Dedifferentiated amniotic fluid mesenchymal stem cell (primary cell): ENCODE measurements around the gene VCAN.

Experiments used
- DNase-seq: peaks from one replicate; pipeline ENCODE4 v3.0.0-alpha.2; 2016; ENCODE audit errors: extremely low spot score

The VCAN gene

GRCh38 chr5:83564069-83564749 lies 92.7 kb downstream of the VCAN start:
- DNase-seq: peak; percentile 38

DNA sequence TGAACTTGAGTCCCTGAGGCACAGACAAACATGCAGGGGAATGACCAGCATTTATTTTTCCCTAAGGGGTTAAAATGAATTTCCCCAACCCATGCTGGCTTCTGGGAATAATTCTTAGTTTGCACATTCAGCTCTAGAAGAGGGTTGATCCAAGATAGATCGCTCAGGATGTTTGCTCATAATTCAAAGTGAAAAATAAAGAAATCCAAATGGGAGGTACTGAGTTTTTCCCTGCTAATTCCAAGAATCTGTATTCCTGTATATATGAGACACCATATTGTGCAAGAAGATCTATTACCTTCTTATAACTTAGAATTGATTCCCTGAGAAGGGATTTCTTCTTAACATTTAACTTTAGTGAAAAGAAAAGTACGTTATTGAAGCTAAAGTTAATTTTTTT lies 96.2 kb downstream of the VCAN start:
- DNase-seq: peak; percentile 33

GRCh38 chr5:83568186-83568585 lies 96.6 kb downstream of the VCAN start:
- peak; percentile 95 for DNase-seq

DNA sequence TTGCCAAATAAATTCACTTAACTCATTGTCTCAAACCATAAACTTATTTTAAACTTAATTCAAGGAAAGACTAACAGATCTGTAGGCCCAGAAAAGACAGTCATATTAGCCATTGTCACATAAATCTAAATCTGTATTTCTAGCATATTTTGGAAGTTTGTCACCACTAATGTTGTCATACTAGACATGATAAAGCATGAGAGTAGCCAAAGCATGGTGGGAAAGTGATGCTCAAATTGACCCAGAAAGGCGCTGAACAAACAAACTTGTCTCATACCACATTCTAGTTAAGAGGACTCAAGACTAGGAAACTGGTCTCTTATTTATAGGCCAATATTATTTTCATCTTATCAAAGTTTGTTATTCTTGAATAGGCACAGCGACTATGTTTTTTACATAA lies 99.4 kb downstream of the VCAN start:
- DNase-seq: no peak

DNA sequence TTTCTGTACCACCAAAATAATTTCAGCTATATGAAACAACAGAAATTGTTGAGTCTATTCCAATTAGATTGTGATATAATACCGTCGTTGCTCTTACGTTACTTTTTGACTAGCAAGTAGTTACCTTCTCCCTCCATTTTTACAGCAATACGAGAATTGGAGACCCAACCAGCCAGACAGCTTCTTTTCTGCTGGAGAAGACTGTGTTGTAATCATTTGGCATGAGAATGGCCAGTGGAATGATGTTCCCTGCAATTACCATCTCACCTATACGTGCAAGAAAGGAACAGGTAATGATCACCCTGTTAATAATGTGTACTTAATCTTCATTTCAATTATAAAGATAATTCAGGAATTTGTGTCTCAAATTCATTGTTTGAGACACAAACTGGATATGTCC lies 100.7 kb downstream of the VCAN start:
- DNase-seq: no peak

- DNase-seq: no peak
Measured at GRCh38 chr5:83576341-83576740, 104.8 kb downstream of the VCAN start.

GRCh38 chr5:83577036-83577636 lies 105.6 kb downstream of the VCAN start:
- DNase-seq: no peak

DNA sequence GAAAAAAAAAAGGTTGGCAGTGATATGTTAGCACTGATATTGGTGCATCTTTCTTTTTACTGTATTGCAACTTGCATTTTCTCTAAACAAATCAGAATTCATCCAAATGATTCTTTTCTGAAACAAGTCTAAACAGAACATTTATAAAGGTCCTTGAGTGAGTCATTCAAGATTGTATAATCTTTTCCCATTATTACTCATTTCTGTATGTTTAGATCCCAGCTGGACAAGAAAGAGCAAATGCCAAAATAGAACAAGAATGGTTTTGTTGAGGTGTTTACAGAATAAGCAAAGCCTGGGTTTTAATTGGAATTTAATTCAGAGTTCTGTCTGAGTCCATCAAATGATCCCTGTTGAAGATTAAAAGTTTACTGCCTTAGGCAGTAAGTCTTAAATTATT lies 112.3 kb downstream of the VCAN start:
- peak; percentile 50 for DNase-seq

DNA sequence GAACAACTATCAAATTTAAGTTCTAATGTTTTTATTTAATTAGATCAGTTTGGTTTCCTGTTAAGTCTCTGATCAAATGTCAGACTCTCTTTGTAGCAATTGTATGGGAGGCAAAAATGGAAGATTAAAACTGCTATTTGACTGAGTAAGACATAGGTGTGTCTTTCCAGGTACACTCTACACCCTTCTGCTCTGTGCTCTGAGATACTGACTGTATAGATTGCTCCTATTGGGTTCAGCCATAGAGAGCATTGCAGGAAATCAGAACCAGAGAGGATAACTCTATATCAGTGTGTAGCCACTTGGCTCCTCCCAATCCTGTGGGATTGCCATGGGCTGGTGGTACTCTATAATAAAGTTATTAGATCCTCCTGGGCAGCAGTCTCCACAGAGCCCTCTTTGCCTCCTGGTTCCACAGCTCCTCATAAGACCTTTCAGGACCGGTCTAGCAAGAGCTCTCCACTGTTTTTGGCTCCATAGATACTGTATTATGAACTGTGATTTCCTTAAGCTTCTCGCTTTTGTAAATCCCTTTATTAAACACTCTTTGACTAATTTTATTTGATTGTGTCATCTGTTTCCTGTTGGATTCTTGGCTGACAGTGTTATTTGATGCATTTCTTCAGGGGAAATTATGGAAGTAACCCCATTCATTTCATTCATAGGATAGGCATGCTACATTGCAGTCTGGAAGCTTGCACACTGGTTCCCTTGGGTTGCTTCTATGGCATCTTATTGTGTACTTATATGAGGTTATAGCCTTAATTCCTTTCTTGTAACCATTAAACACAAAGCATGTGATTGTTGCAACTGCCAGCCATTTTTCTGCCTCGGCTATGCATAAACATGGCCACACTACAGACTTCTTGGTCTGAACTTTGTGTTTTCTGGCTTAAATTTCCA lies 115.6 kb downstream of the VCAN start:
- no peak for DNase-seq

GRCh38 chr5:83589786-83590185 lies 118.2 kb downstream of the VCAN start:
- no peak for DNase-seq

DNA sequence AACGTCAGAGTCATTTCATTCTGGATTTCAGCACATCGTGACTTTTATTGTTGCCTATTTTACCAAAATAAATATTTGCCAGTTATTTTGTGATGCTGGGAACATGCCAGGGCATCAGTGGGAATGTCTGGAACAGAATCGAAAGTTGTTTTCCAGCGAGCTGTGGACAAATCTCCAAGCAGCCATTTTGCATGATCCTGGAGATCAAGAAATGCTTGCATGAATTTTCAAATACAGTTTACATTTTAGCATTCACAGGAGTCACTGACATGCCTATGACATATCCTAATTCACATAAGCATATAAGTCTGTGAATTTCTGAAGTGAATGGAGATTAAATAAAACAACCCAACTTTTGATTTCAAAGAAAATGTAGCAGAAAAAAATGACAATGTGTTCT lies 119.4 kb downstream of the VCAN start:
- no peak for DNase-seq

DNA sequence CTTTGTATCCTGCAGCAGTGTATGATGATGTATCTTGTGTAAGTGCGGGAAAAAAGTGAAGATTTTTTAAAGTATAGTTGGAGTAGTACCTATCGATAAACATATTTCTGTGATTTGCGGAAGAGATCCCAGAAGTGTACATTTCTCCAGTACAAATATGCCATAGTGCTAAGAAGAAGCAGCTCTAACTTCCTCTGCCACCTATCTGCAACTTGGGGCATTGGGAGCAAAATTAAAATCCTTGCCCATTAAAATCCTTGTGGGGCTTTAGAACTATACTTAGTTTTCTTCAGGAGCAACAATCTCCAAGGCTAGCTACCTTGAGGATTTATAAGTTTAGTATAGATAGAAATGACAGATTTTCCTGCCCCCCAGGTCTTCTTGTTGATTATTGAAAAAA lies 123.7 kb downstream of the VCAN start:
- DNase-seq: no peak

DNA sequence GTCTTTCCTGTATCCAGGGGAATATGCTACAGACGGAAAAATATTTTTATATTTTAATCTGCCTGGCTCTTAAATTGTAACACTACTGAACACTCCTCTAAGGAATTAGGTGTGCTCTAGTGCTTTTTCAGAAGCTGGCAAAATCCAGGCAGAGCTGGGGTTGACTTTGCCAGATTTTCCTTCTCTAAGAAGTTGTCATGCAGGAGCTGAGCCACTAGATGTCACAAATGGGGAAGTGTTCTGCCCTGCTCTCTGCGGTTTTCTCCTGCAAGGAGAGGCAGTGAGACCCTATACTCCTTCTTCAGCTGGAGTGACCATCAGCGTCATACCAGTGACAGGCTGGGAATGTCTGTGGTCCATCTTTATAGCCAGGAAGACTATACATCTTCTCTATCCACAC lies 136.6 kb downstream of the VCAN start:
- peak; percentile 48 for DNase-seq

- no peak for DNase-seq
Measured at GRCh38 chr5:83614841-83615240, 143.3 kb downstream of the VCAN start.

GRCh38 chr5:83628360-83628759 lies 156.8 kb downstream of the VCAN start:
- no peak for DNase-seq
